SK-N-SH treated with all-trans-retinoic acid at 6 μM for 48 hours (cell line): ENCODE measurements around the gene TCFL5.

ENCODE experiments used
- ATAC-seq: fragments of 200-7000 bp; cut with Tn5 transposase; 3 replicates; pipeline ENCODE4 v1.9.1; 2020; ENCODE audit warnings: mild to moderate bottlenecking, moderate library complexity
- ARNTL ChIP-seq: fragments of 450-650 bp; formaldehyde crosslinking; IDR thresholded peaks from 2 replicates; pipeline ENCODE4 v1.5.0; 2020; ENCODE audit warnings: low read depth, mild to moderate bottlenecking, moderate library complexity, borderline replicate concordance
- BACH2 ChIP-seq: fragments of 250-450 bp; sonication (Bioruptor Pico); IDR thresholded peaks from 2 replicates; pipeline ENCODE4 v1.9.0; 2021; ENCODE audit warnings: mild to moderate bottlenecking, borderline replicate concordance
- CSDC2 ChIP-seq: fragments of 250-450 bp; sonication (Bioruptor Pico); IDR thresholded peaks from 2 replicates; pipeline ENCODE4 v1.5.0; 2020; ENCODE audit warnings: mild to moderate bottlenecking, moderate library complexity
- ESRRG ChIP-seq: fragments of 250-450 bp; sonication (Bioruptor Pico); IDR thresholded peaks from 2 replicates; pipeline ENCODE4 v1.6.1; 2021; ENCODE audit warnings: mild to moderate bottlenecking
- GLIS3 ChIP-seq: fragments of 250-450 bp; sonication (Bioruptor Pico); IDR thresholded peaks from 2 replicates; pipeline ENCODE4 v1.5.0; 2020; ENCODE audit warnings: mild to moderate bottlenecking, moderate library complexity
- OSR1 ChIP-seq: fragments of 250-450 bp; sonication (Bioruptor Pico); IDR thresholded peaks from 2 replicates; pipeline ENCODE4 v1.8.0; 2022; ENCODE audit warnings: moderate library complexity, mild to moderate bottlenecking, inconsistent platforms
- PPARA ChIP-seq: fragments of 250-450 bp; sonication (Bioruptor Pico); IDR thresholded peaks from 2 replicates; pipeline ENCODE4 v1.5.0; 2020; ENCODE audit warnings: mild to moderate bottlenecking, borderline replicate concordance
- RARB ChIP-seq: fragments of 250-450 bp; sonication (Bioruptor Pico); IDR thresholded peaks from 2 replicates; pipeline ENCODE4 v1.8.0; 2021; ENCODE audit warnings: mild to moderate bottlenecking, moderate library complexity
- SNAI2 ChIP-seq: fragments of 250-450 bp; sonication (Bioruptor Pico); IDR thresholded peaks from 2 replicates; pipeline ENCODE4 v1.5.0; 2020; ENCODE audit warnings: mild to moderate bottlenecking, moderate library complexity
- TCF4 ChIP-seq: fragments of 250-450 bp; sonication (Bioruptor Pico); IDR thresholded peaks from 2 replicates; pipeline ENCODE4 v1.8.0; 2021; ENCODE audit warnings: mild to moderate bottlenecking, moderate library complexity, borderline replicate concordance
- TOX ChIP-seq: fragments of 250-450 bp; sonication (Bioruptor Pico); IDR thresholded peaks from 2 replicates; pipeline ENCODE4 v1.8.0; 2021; ENCODE audit warnings: mild to moderate bottlenecking, moderate library complexity, borderline replicate concordance
- ZFP3 ChIP-seq: fragments of 250-450 bp; sonication (Bioruptor Pico); IDR thresholded peaks from 2 replicates; pipeline ENCODE4 v1.5.0; 2020; ENCODE audit warnings: mild to moderate bottlenecking, moderate library complexity
- ZFP30 ChIP-seq: fragments of 450-650 bp; formaldehyde crosslinking; IDR thresholded peaks from 2 replicates; pipeline ENCODE4 v1.5.0; 2022; ENCODE audit warnings: mild to moderate bottlenecking, moderate library complexity
- ZNF8 ChIP-seq: fragments of 450-650 bp; formaldehyde crosslinking; IDR thresholded peaks from 2 replicates; pipeline ENCODE4 v1.5.0; 2020; ENCODE audit warnings: mild to moderate bottlenecking, moderate library complexity
- TF ChIP-seq, protein P1 (sequence below): fragments of 250-450 bp; sonication (Bioruptor Pico); IDR thresholded peaks from 2 replicates; pipeline ENCODE4 v1.8.0; 2020; ENCODE audit warnings: mild to moderate bottlenecking, moderate library complexity, borderline replicate concordance
- TF ChIP-seq, protein P2 (sequence below): fragments of 250-450 bp; sonication (Bioruptor Pico); IDR thresholded peaks from 2 replicates; pipeline ENCODE4 v1.5.0; 2020; ENCODE audit warnings: mild to moderate bottlenecking, moderate library complexity
- TF ChIP-seq, protein P3 (sequence below): fragments of 250-450 bp; sonication (Bioruptor Pico); IDR thresholded peaks from 2 replicates; pipeline ENCODE4 v1.5.1; 2021; ENCODE audit warnings: mild to moderate bottlenecking, moderate library complexity
- TF ChIP-seq, protein P4 (sequence below): fragments of 250-450 bp; sonication (Bioruptor Pico); IDR thresholded peaks from 2 replicates; pipeline ENCODE4 v1.5.1; 2020; ENCODE audit warnings: low read depth, mild to moderate bottlenecking, moderate library complexity

Gene TCFL5

DNA sequence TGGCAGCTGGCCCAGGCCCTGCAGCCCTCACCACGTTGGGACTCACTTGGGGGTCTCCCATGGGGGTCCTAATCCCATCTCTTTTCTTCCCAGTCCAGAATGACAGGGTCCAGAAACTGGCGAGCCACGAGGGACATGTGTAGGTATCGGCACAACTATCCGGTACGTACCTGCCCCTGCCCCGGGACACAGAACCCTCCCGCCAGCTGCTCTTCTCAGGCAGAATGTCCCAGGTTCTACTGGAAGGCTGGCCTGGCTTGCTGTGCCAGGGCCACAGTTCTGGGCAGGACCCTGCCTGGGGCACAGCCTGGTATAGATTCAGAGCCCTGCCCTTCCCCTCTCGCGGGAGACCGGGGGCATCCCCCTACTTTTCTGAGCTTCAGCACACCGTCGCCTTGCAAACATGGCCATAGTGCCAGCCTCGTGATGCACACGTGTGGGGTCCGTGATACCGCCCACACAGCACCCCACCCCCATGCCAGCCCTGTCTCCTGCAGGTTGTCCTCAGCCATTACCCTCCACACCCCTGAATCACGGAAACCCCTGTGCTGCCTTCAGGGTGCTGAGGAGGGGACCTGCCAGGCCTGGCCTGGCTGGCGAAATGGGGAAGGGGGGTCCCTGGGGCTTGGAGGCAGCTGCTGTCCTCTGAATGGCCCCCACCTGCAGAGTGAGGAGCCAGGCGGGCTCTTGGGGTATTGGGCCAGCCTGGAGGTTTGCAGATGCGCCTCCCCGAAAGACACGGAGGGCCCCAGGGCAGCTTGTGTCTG lies 54.0 kb downstream of the TCFL5 start:
- no peak for TF ChIP-seq PPARA (CRISPR knock-in tag)
- no peak for TF ChIP-seq ESRRG
- no peak for TF ChIP-seq ARNTL (CRISPR knock-in tag)
- no peak for TF ChIP-seq ZNF8 (CRISPR knock-in tag)
- ATAC-seq = no peak

DNA sequence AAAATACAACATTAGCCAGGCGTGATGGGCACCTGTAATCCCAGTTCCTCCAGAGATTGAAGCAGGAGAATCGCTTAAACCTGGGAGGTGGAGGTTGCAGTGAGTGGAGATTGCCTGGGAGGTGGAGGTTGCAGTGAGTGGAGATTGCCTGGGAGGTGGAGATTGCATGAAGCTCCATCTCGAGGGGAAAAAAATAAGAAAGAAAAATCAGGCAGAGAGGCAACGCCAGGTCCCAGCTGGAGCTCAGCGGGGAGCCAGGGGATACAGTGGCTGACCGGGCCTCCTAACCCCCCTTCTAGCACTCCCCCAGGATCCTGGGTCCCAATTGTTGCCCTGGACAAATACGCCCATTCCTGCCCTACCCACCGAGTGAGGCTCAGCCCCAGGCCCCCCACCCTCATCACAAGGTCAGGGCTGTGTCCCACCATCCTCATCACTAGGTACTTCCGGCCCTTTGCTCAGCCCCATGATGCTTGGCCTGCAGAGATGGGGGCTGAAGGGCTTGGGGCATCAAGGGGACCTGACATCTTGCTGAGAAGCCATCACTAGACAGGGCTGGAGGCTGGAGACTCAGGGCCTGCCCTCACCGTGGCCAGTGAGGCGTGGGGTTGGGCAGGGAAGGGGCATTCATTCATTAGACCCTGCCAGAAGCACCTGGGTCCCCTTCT lies 55.1 kb downstream of the TCFL5 start:
- ATAC-seq = no peak
- TF ChIP-seq BACH2 (no peak), ZFP3 (CRISPR knock-in tag) (no peak), ARNTL (CRISPR knock-in tag) (no peak), ZFP30 (CRISPR knock-in tag) (no peak), ZNF8 (CRISPR knock-in tag) (no peak), ESRRG (no peak), PPARA (CRISPR knock-in tag) (no peak)
- TF ChIP-seq, protein P1, sequence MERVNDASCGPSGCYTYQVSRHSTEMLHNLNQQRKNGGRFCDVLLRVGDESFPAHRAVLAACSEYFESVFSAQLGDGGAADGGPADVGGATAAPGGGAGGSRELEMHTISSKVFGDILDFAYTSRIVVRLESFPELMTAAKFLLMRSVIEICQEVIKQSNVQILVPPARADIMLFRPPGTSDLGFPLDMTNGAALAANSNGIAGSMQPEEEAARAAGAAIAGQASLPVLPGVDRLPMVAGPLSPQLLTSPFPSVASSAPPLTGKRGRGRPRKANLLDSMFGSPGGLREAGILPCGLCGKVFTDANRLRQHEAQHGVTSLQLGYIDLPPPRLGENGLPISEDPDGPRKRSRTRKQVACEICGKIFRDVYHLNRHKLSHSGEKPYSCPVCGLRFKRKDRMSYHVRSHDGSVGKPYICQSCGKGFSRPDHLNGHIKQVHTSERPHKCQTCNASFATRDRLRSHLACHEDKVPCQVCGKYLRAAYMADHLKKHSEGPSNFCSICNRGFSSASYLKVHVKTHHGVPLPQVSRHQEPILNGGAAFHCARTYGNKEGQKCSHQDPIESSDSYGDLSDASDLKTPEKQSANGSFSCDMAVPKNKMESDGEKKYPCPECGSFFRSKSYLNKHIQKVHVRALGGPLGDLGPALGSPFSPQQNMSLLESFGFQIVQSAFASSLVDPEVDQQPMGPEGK = no peak

DNA sequence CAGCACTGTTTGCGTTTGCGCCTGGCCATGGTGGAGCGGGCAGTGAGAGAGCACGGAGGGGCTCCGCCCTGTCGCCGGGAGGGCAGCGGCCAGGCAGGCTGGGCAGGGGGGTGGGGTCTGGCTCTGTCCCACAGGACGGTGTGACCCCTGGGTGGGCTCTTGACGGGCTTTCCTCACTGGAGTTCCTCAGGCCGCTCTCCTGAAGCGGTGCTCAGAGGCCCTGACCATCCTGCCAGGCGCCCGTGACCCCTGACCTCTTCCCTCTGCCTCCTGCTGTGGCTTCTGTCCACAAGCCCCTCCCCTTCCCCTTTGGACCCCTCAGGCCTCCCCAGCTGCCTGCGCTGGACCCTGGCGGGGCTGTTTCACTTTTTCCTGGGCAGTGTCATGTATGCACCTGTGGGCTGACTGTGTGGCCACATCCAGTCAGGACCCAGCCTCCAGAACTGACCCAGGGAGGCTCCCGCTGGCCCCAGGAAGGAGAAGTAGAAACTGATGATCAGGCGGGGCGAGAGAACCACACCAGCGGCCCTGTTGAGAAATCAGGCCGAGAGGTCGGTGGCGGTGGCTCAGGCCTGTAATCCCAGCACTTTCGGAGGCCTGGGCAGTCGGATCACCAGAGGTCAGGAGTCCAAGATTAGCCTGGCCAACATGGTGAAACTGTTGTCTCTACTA lies 55.8 kb downstream of the TCFL5 start:
- ATAC-seq = peak; percentile 30
- TF ChIP-seq, protein P2, sequence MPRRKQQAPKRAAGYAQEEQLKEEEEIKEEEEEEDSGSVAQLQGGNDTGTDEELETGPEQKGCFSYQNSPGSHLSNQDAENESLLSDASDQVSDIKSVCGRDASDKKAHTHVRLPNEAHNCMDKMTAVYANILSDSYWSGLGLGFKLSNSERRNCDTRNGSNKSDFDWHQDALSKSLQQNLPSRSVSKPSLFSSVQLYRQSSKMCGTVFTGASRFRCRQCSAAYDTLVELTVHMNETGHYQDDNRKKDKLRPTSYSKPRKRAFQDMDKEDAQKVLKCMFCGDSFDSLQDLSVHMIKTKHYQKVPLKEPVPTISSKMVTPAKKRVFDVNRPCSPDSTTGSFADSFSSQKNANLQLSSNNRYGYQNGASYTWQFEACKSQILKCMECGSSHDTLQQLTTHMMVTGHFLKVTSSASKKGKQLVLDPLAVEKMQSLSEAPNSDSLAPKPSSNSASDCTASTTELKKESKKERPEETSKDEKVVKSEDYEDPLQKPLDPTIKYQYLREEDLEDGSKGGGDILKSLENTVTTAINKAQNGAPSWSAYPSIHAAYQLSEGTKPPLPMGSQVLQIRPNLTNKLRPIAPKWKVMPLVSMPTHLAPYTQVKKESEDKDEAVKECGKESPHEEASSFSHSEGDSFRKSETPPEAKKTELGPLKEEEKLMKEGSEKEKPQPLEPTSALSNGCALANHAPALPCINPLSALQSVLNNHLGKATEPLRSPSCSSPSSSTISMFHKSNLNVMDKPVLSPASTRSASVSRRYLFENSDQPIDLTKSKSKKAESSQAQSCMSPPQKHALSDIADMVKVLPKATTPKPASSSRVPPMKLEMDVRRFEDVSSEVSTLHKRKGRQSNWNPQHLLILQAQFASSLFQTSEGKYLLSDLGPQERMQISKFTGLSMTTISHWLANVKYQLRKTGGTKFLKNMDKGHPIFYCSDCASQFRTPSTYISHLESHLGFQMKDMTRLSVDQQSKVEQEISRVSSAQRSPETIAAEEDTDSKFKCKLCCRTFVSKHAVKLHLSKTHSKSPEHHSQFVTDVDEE (CRISPR knock-in tag) = no peak
- TF ChIP-seq CSDC2 = no peak
- TF ChIP-seq OSR1 = no peak
- TF ChIP-seq ZNF8 (CRISPR knock-in tag) = no peak
- no peak for TF ChIP-seq GLIS3 (CRISPR knock-in tag)
- no peak for TF ChIP-seq TCF4 (CRISPR knock-in tag)
- no peak for TF ChIP-seq RARB
- no peak for TF ChIP-seq ARNTL (CRISPR knock-in tag)
- TF ChIP-seq TOX = no peak
- no peak for TF ChIP-seq ZFP30 (CRISPR knock-in tag)
- TF ChIP-seq, protein P1 = no peak
- no peak for TF ChIP-seq BACH2
- TF ChIP-seq ESRRG = no peak
- TF ChIP-seq, protein P3, sequence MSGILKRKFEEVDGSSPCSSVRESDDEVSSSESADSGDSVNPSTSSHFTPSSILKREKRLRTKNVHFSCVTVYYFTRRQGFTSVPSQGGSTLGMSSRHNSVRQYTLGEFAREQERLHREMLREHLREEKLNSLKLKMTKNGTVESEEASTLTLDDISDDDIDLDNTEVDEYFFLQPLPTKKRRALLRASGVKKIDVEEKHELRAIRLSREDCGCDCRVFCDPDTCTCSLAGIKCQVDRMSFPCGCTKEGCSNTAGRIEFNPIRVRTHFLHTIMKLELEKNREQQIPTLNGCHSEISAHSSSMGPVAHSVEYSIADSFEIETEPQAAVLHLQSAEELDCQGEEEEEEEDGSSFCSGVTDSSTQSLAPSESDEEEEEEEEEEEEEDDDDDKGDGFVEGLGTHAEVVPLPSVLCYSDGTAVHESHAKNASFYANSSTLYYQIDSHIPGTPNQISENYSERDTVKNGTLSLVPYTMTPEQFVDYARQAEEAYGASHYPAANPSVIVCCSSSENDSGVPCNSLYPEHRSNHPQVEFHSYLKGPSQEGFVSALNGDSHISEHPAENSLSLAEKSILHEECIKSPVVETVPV = no peak
- no peak for TF ChIP-seq SNAI2 (CRISPR knock-in tag)
- no peak for TF ChIP-seq PPARA (CRISPR knock-in tag)

DNA sequence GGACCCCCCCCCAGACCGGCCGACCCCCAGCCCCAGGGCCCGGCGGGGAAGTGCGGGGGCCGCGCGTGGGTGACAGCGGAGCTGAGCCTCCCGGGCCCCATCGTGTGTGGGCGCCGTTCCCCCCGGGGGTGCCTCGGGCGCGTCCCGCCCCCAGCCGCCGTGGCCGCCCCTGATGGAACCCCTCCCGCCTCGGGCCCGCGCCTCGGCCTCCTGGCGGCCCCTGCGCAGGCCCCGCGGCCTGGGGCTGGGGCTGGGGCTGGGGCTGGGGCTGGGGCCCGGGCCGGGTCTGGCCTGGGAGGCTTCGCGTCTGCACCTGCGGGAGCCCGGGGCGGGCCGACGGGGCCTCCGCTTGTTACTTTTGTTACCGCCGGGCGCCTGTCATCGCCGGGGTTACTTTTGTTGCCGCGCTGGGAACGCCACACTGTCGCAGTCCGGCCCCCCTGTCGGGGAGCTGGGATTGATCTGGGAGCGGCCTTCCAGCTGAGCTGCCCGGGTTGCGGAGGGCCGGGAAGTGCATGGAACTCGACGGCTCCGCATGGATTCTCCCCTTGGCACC lies 56.4 kb downstream of the TCFL5 start:
- ATAC-seq = peak; percentile 12; the same call in 2 of the 3 replicates
- TF ChIP-seq, protein P2 (CRISPR knock-in tag) = no peak
- TF ChIP-seq, protein P4, sequence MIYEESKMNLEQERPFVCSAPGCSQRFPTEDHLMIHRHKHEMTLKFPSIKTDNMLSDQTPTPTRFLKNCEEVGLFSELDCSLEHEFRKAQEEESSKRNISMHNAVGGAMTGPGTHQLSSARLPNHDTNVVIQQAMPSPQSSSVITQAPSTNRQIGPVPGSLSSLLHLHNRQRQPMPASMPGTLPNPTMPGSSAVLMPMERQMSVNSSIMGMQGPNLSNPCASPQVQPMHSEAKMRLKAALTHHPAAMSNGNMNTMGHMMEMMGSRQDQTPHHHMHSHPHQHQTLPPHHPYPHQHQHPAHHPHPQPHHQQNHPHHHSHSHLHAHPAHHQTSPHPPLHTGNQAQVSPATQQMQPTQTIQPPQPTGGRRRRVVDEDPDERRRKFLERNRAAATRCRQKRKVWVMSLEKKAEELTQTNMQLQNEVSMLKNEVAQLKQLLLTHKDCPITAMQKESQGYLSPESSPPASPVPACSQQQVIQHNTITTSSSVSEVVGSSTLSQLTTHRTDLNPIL = no peak
- TF ChIP-seq SNAI2 (CRISPR knock-in tag) = no peak
- TF ChIP-seq, protein P3 = no peak
- no peak for TF ChIP-seq RARB
- TF ChIP-seq PPARA (CRISPR knock-in tag) = no peak
- TF ChIP-seq GLIS3 (CRISPR knock-in tag) = no peak
- TF ChIP-seq TCF4 (CRISPR knock-in tag) = no peak
